AG04450 (cell line): Measurements from ENCODE around the gene PPP1R37. TPM values are rescaled to one million over a fixed set of nuclear protein-coding genes. Genes with fewer than 3 reads are reported as not detected.

Experiments
- CTCF ChIA-PET: fragments of 300-600, 350-600 bp; formaldehyde crosslinking; extraction: SDS; loops from one replicate; lab custom pipeline; 2022; ENCODE audit warnings: antibody characterized with exemption, inconsistent platforms; lab: Charles Lee
- POLR2A ChIA-PET: fragments of 350-600 bp; formaldehyde crosslinking; extraction: SDS; loops from one replicate; lab custom pipeline; 2021; ENCODE audit warnings: antibody characterized with exemption, inconsistent platforms; lab: Yijun Ruan, JAX
- DNase-seq: peaks from one replicate; pipeline ENCODE4 v3.0.0-alpha.2; 2011; ENCODE audit warnings: low read depth, low spot score
- H3K27ac ChIP-seq: one replicate; pipeline ENCODE4 v1.5.1; 2012; ENCODE audit warnings: low read depth, low read length, control low read depth
- H3K27me3 ChIP-seq: one replicate; pipeline ENCODE4 v1.6.0; 2012; ENCODE audit warnings: low read length; ENCODE audit not compliant: control insufficient read depth, insufficient read depth
- H3K4me3 ChIP-seq: 2 replicates; pipeline ENCODE4 v1.5.1; 2011; ENCODE audit warnings: mild to moderate bottlenecking, low read depth, low read length, control low read depth
- H3K9me3 ChIP-seq: 2 replicates; pipeline ENCODE4 v1.5.1; 2012; ENCODE audit warnings: low read length; ENCODE audit not compliant: control insufficient read depth, insufficient read depth
- CTCF ChIP-seq: IDR thresholded peaks from 2 replicates; pipeline ENCODE4 v1.5.1; 2011; ENCODE audit warnings: low read depth, low read length, control low read depth, inconsistent platforms
- polyA plus RNA-seq: library from polyadenylated mRNA; depleted of rRNA; stranded (reverse); fragments of >200 nt; gene quantifications from 2 replicates; pipeline ENCODE4 v1.2.3, GENCODE V29; 2011

PPP1R37 gene
- polyA plus RNA-seq, 1 experiment = 8.6 TPM

GRCh38 chr19:45164577-45165335 lies 71.8 kb downstream of the PPP1R37 start:
- Histone ChIP-seq H3K27ac (no peak overlapping the region), H3K4me3 (no peak overlapping the region), H3K27me3 (peaks cover 6% of the 10 kb centered on the region), H3K9me3 (no peaks in the 10 kb centered on the region; the same call in 1 of the 2 replicates)
- CTCF ChIA-PET = interaction anchor here (1.1 kb wide), 2 partner anchors 83 to 173 kb away, joined by 3 to 4 read pairs; no protein-coding TSS in a partner anchor
- POLR2A ChIA-PET = interaction anchor here (0.6 to 1.9 kb wide), 2 partner anchors 13 to 566 kb away, joined by 4 to 10 read pairs; partner anchors contain the start of genes BLOC1S3, FBXO46 and TRAPPC6A
- no peak for DNase-seq
- TF ChIP-seq CTCF = no peak

- H3K4me3 ChIP-seq = no peak overlapping the region
- POLR2A ChIA-PET = interaction anchor here (1.3 kb wide), 1 partner anchor 11 kb away, joined by 4 read pairs; the partner anchor contains the start of genes BLOC1S3 and TRAPPC6A
- H3K27ac ChIP-seq = no peak overlapping the region
- H3K27me3 ChIP-seq = no peaks in the 10 kb centered on the region
- no peaks in the 10 kb centered on the region; the same call in 1 of the 2 replicates for H3K9me3 ChIP-seq
- no peak for TF ChIP-seq CTCF
- CTCF ChIA-PET = no interaction called here
- DNase-seq = no peak
Measured at GRCh38 chr19:45166723-45167252, 73.8 kb downstream of the PPP1R37 start.

GRCh38 chr19:45168767-45169351 lies 75.9 kb downstream of the PPP1R37 start:
- Histone ChIP-seq H3K27ac (no peak overlapping the region), H3K4me3 (no peak overlapping the region), H3K27me3 (no peaks in the 10 kb centered on the region), H3K9me3 (no peaks in the 10 kb centered on the region; the same call in 1 of the 2 replicates)
- ChIA-PET POLR2A (no interaction called here), CTCF (no interaction called here)
- no peak for DNase-seq
- no peak for TF ChIP-seq CTCF

- Histone ChIP-seq H3K27me3 (no peaks in the 10 kb centered on the region), H3K4me3 (no peak overlapping the region), H3K27ac (no peak overlapping the region), H3K9me3 (no peaks in the 10 kb centered on the region; the same call in 1 of the 2 replicates)
- no peak for TF ChIP-seq CTCF
- POLR2A ChIA-PET = interaction anchor here (0.6 kb wide), 1 partner anchor 376 kb away, joined by 8 read pairs; no protein-coding TSS in a partner anchor
- CTCF ChIA-PET = no interaction called here
- no peak for DNase-seq
Measured at GRCh38 chr19:45169602-45170001, 76.6 kb downstream of the PPP1R37 start.
